HG02610 (cell line): Measurements from ENCODE around the gene PIGZ.

Experiments used
- ATAC-seq: cut with Tn5 transposase; IDR thresholded peaks from one replicate; pipeline ENCODE4 v1.9.1; 2021; ENCODE audit warnings: mild to moderate bottlenecking, moderate library complexity; ENCODE audit not compliant: unreplicated experiment

Gene PIGZ

DNA sequence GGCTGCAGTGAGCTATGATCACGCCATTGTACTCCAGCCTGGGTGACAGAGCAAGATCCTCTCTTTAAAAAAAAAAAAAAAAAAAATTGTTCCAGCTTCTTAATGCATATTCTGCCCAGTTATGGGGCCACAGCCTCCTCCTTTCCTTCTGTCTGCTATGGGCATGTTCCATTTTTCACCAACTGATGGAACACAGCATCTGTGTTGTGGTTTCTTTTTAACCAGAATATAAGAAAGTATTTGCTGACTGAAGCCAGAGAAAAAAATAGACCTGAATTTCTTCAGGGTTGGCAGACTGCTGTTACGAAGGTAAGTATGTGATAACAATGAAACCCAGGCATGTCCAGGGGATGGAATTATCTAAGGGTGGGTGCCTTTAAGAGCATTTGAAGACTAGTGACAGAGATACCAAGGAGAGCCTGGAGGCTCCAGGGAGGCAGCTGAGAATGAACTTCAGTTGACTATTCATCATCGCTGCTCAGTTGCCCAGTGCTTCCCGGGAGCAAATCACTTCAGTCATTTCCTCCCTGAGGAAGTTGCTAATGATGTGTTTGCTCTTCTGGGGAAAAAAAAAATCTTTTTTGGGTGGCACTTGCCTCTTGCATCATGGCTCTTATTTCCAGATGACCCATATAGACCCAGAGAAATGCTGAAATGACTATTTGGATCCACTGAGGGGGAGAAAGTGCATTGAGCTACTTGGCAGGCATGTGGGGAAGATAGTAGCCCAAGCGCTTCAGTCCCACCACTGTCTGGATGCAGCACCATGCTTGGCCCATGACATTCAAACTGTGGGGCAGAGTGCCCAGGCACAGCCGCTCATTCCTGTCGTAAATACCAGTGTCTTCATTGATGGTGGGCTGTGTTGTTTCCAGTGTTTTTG, 40.8 kb downstream of the PIGZ start:
- no peak for ATAC-seq

DNA sequence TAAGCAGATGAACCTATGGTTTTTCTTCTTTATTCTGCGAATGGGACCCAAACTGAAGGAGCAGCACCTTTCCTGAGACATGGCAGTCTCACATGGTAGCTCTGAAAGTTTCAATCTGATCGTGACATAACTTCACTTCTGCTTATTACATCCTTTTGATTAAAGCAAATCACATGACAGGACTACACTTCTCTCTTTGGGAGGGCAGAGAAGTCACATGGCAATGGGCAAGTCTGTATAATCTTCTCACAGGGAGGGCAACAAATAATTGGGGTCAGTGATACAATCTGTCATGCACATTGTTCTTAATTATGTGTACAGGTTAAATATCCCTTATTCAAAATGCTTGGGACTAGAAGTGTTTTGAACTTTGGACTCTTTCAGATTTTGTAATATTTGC, 47.9 kb downstream of the PIGZ start:
- no peak for ATAC-seq

DNA sequence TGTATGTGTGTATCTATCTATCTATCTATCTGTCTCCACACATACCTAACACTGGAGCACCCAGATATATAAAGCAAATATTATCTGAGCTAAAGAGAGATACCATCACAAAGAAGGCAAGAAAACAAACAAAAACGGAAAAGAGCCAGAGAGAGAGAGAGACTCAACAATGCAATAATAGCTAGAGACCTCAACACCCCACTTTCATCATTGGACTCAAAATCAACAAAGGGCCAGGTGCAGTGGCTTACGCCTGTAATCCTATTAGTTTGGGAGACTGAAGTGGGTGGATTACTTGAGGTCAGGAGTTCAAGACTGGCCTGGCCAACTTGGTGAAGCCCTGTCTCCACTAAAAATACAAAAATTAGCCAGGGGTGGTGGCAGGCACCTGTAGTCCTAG, 49.7 kb downstream of the PIGZ start:
- ATAC-seq, result no peak

DNA sequence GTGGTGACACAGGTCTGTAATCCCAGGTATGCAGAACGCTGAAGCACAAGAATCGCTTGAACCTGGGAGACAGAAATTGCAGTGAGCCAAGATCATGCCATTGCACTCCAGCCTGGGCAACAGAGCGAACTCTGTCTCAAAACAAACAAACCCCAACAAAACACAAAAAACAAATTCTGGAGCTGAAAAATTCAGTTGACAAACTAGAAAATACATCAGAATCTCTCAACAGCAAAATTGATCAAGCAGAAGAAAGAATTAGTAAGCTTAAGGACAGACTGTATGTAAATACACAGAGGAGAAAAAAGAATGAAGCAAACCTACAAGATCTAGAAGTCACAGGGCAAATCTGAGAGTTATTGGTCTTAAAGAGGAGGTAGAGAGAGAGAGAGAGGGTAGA, 51.6 kb downstream of the PIGZ start:
- ATAC-seq, result no peak

DNA sequence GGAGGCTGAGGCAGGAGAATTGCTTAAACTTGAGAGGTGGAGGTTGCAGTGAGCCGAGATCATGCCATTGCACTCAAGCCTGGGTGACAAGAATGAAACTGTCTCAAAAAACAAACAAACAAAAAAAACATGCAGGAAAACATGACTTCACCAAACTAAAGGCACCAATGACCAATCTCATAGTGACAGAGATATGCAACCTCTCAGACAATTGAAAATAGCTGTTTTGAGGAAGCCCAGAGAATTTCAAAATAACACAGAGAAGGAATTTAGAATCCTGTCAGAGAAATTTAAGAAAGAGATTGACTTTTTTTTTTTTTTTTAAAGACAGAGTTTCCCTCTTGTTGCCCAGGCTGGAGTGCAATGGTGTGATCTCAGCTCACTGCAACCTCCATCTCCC, 52.4 kb downstream of the PIGZ start:
- no peak for ATAC-seq

DNA sequence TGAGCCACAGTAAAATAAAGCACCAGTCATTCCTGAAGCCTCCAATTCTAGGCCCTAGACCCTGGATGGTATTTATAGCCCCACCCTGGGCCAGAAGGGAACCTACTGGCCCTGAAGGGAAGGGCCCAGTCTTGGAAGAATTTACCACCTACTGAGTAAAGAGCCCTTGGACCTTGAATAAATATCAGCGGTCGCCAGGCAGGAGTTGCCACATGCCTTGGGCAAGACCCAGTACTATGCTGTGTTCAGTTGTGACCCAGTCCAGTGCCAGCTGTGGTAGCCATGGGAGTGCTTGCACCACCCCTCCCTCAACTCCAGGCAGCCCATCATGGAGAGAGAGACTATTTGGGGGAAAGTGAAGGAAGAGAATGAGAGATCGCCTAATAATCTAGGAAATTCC, 53.3 kb downstream of the PIGZ start:
- no peak for ATAC-seq

DNA sequence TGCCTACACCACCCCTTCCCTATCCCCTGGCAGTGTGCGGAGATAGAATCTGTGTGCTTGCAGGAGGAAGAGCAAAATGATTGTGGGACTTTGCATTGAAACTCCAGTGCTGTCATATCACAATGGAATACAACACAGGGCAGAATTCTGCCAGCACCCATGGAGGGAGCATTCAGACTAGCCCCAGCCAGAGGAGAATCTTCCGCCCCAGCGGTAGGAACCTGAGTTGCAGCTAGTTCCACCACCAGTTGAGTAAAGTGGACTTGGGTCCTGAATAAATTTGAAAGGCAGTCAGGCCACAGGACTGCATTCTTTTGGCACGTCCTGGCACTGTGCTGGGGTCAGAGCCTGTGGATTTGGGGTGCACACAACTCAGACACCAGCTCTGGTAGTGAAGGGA, 53.8 kb downstream of the PIGZ start:
- ATAC-seq, result no peak

DNA sequence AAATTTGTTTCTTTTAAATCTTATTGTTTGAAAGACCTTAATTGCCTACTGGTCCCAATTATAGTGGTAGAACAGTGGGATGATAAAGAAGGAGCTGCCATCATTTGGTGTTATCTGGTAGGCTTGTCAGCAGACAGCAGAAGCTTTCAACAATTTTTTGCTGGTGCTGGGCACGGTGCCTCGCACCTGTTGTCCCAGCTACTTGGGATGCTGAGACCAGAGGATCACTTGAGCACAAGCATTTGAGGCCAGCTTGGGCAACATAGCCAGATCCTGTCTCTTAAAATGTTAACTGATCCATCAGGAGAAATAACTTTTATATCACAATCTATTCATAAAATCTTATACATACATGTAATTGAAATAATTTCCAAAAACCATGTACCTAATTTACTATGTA, 64.9 kb downstream of the PIGZ start:
- no peak for ATAC-seq

DNA sequence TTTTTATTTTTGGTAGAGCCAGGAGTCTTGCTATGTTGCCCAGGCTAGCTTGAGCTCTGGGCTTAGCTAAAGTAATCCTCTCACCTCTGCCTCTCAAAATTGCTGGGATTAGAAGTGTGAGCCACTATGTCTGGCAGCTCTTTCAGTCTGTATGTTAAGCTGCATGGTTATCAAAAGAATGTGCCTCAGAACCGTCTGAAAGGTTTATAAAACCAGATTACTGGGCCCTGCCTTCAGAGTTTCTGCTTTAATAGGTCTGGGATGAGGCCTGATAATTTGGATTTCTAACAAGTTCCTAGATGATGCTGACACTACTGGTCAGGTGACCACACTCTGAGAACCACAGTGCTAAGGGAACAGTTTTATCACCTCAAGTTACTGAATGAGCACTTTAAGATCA, 66.3 kb downstream of the PIGZ start:
- ATAC-seq, result no peak

DNA sequence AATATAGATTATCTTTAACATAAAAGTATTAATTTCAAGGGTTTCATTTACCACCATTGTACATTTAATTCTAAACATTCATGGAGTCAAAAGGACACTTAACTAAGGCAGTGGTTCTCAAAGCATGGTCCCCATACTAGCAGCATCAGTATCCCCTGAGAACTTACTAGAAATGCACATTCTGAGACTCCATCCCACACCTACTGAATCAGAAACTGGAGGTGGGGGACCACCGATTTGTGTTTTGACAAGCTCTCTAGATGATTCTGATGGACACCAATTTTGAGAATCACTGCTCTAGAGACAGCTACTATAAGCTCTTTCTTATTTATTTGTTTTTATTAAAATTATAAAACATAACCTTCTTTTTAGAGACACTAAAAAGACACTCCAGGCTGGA, 66.9 kb downstream of the PIGZ start:
- ATAC-seq, result no peak
